ENCODE results near the gene CD70. TPM values are rescaled to one million over a fixed set of nuclear protein-coding genes. Genes with fewer than 3 reads are reported as not detected.

Gene CD70
- total RNA-seq, 4 donors from 2014 or later: 0.52 to 0.84 TPM; not detected in 2

GRCh38 chr19:6632002-6632621 lies 41.2 kb upstream of the CD70 start:
- H3K27me3 ChIP-seq: peaks cover 0 to 24% (median 0%) of the 10 kb centered on the region in 4 donors
- no peaks in the 10 kb centered on the region for H3K36me3 ChIP-seq
- intact Hi-C loops (cut with DNase I): loop anchor here (1.0 to 10.0 kb wide), 2 partner anchors 103 to 231 kb away; partner anchors contain the start of genes GPR108 and TRIP10
- peaks cover 0 to 6% (median 1%) of the 10 kb centered on the region in 4 donors for H3K4me1 ChIP-seq
- peak; percentile 75 to 88 (median 86) for TF ChIP-seq CTCF (IDR thresholded peaks at IDR 0.05)
- no peak for TF ChIP-seq POLR2AphosphoS5 (IDR thresholded peaks at IDR 0.05)
- no peaks in the 10 kb centered on the region for H3K9me3 ChIP-seq
- H3K27ac ChIP-seq (replicated peaks in 1 of 4): no peak overlapping the region
- 39% methylated on average over 12 of the region's 12 CpGs for WGBS
- H3K4me3 ChIP-seq: no peak overlapping the region
- DNase-seq (ENCODE audit: extremely low spot score): no peak

DNA sequence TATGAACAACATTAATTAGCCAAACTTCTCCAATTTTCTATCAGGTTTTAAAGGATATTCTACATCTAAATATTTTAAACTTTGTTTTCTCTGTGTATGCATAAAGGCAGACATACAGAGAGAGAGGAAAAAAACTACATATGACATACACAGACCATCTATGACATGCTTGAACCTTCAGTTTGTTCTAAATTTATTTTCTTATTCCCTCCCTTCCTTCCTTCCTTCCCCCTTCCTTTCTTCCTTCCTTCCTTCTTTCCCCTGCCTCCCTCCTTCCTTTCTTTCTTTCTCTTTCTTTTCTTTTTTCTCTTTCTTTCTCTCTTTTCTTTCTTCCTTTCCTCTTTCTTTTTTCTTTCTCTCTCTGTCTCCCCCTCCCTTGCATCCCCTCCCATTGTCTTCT lies 35.8 kb upstream of the CD70 start:
- Histone ChIP-seq H3K4me1 (no peaks in the 10 kb centered on the region), H3K27ac (replicated peaks in 1 of 4) (no peak overlapping the region), H3K9me3 (no peaks in the 10 kb centered on the region), H3K27me3 (peaks cover 0 to 18% (median 0%) of the 10 kb centered on the region in 4 donors), H3K4me3 (no peak overlapping the region), H3K36me3 (no peaks in the 10 kb centered on the region)
- intact Hi-C loops (cut with DNase I): no loop called here
- no peak for DNase-seq (ENCODE audit: extremely low spot score)
- no peak for TF ChIP-seq POLR2AphosphoS5 (IDR thresholded peaks at IDR 0.05)
- no peak for TF ChIP-seq CTCF (IDR thresholded peaks at IDR 0.05)
- no peak for TF ChIP-seq EP300 (IDR thresholded peaks at IDR 0.05)
- TF ChIP-seq POLR2A (IDR thresholded peaks at IDR 0.05; ENCODE audit: low read depth): no peak

DNA sequence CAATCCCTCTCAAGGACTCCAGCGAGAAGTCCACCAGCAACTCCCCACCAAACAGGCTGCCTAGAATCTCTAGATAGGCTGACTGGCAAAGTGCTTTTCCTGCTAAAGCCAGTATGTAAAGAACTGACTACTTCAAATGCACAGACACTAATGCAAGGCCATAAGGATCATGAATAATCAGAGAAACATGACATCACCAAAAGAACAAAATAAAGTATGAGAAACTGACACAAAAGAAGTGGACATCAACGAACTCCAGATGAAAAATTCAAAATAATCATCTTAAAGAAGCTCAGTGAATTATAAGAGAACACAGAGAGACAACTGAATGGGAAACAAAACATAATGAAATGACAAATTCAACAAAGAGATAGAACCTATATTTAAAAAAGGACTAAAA lies 26.4 kb upstream of the CD70 start:
- Histone ChIP-seq H3K4me1 (no peaks in the 10 kb centered on the region), H3K36me3 (no peaks in the 10 kb centered on the region), H3K9me3 (peaks cover 0 to 16% (median 5%) of the 10 kb centered on the region in 4 donors), H3K27me3 (peaks cover 0 to 13% (median 0%) of the 10 kb centered on the region in 4 donors), H3K4me3 (no peak overlapping the region), H3K27ac (replicated peaks in 1 of 4) (no peak overlapping the region)
- no peak for TF ChIP-seq EP300 (IDR thresholded peaks at IDR 0.05)
- no peak for TF ChIP-seq POLR2AphosphoS5 (IDR thresholded peaks at IDR 0.05)
- no peak for TF ChIP-seq POLR2A (IDR thresholded peaks at IDR 0.05; ENCODE audit: low read depth)
- TF ChIP-seq CTCF (IDR thresholded peaks at IDR 0.05): no peak
- no peak for DNase-seq (ENCODE audit: extremely low spot score)
- intact Hi-C loops (cut with DNase I): no loop called here
- WGBS: 59% methylated on average over 2 of the region's 2 CpGs

DNA sequence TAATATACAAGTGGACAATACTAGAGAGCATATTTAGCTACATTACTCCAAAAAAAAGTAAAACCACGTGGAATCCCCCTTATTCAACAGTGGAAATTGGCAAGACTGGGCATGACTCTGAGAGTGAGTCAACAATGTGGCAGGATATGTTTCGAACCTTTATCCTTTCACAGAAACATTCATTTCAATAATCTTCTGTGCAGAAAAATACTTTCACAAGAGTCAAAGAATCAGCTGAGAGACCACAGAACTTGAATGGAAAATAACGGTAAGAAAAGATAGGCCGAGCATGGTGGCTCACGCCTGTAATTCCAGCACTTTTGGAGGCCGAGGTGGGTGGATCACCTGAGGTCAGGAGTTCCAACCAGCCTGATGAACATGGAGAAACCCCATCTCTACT lies 25.1 kb upstream of the CD70 start:
- H3K27ac ChIP-seq (replicated peaks in 1 of 4): no peak overlapping the region
- peaks cover 0 to 25% (median 0%) of the 10 kb centered on the region in 4 donors for H3K27me3 ChIP-seq
- peaks cover 0 to 16% (median 5%) of the 10 kb centered on the region in 4 donors for H3K9me3 ChIP-seq
- intact Hi-C loops (cut with DNase I): no loop called here
- H3K36me3 ChIP-seq: no peaks in the 10 kb centered on the region
- WGBS: 81% methylated on average over 6 of the region's 6 CpGs
- H3K4me1 ChIP-seq: no peaks in the 10 kb centered on the region
- H3K4me3 ChIP-seq: no peak overlapping the region
- TF ChIP-seq POLR2A (IDR thresholded peaks at IDR 0.05; ENCODE audit: low read depth) (no peak), POLR2AphosphoS5 (IDR thresholded peaks at IDR 0.05) (no peak), EP300 (IDR thresholded peaks at IDR 0.05) (no peak), CTCF (IDR thresholded peaks at IDR 0.05) (no peak)
- no peak for DNase-seq (ENCODE audit: extremely low spot score)

- Histone ChIP-seq H3K4me1 (no peaks in the 10 kb centered on the region), H3K4me3 (no peak overlapping the region), H3K36me3 (no peaks in the 10 kb centered on the region), H3K27me3 (peaks cover 0 to 46% (median 3%) of the 10 kb centered on the region in 4 donors), H3K9me3 (peaks cover 0 to 8% (median 2%) of the 10 kb centered on the region in 4 donors), H3K27ac (replicated peaks in 1 of 4) (no peak overlapping the region)
- DNase-seq (ENCODE audit: extremely low spot score): no peak
- 70% methylated on average over 6 of the region's 6 CpGs for WGBS
- intact Hi-C loops (cut with DNase I): no loop called here
- TF ChIP-seq POLR2AphosphoS5 (IDR thresholded peaks at IDR 0.05) (no peak), CTCF (IDR thresholded peaks at IDR 0.05) (no peak)
These were observed 22.8 kb upstream of the CD70 start for GRCh38 chr19:6613711-6614110.

All from esophagus muscularis mucosa (tissue), 4 donors.